A673 (cell line): ENCODE results near the gene CALN1.

Experiments used
- CTCF ChIP-seq: fragments of 300-800, 200-600 bp; sonication (generic); conservative IDR thresholded peaks from 2 replicates; pipeline ENCODE4 v1.5.1; 2017; ENCODE audit warnings: low read depth, mild to moderate bottlenecking, antibody characterized with exemption, low read length, moderate library complexity, mixed read lengths
- EZH2 ChIP-seq: fragments of 200-600 bp; sonication (generic); IDR thresholded peaks from 2 replicates; pipeline ENCODE4 v1.6.1; 2017; ENCODE audit warnings: borderline replicate concordance, low read depth, mild to moderate bottlenecking, mixed read lengths, antibody characterized with exemption, low read length; ENCODE audit not compliant: poor library complexity, severe bottlenecking

GRCh38 chr7:72415586-72415985 lies 3.4 kb upstream of the CALN1 start:
- TF ChIP-seq CTCF: no peak
- TF ChIP-seq EZH2: no peak
